ENCODE results near the gene PITPNC1.
"Not testable (repeated sequence)": the region's sequence is repeated elsewhere in the genome, so short reads cannot be mapped to it uniquely, and the experiment has no call there.

The PITPNC1 gene

DNA sequence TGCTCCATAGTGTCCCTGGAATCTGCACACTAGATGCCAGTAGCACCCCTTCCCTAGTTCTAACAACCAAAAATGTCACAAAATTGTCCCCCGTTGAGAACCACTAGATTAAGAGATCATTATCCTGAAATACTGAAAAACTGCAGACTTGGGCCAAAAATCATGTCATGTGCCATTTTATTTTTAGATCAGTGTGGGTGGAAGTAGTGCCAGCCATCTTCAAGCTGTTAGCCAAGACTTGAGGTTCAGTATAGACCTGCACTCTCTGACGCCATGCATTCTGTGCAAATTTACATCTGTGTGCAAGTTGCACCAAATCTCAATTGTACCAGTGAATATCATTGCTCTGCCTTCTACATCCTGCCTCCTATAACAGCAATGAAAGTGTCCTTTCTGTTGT is 309.2 kb downstream of the PITPNC1 start:
- no peak for DNase-seq (ENCODE audit: low read depth)

DNA sequence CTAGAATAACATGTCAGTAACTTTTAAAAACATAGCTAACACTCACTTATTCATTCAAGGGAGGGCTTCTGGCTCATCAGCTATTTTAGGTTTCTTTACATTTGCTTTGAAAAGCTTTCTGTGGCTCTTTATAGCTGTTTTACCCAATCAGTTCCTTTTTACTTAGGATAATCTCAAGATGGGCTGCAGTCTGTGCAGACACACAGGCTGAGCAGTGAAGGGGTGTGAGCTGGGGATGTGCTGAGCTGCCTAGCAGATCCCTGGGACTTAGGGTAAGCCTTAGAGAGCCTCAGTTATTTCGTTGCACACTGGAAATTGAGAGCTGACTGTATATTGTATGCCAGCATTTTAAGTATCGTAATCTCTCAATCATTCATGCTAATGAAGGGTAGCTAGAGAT is 310.4 kb downstream of the PITPNC1 start:
- no peak for DNase-seq (ENCODE audit: low read depth)

DNA sequence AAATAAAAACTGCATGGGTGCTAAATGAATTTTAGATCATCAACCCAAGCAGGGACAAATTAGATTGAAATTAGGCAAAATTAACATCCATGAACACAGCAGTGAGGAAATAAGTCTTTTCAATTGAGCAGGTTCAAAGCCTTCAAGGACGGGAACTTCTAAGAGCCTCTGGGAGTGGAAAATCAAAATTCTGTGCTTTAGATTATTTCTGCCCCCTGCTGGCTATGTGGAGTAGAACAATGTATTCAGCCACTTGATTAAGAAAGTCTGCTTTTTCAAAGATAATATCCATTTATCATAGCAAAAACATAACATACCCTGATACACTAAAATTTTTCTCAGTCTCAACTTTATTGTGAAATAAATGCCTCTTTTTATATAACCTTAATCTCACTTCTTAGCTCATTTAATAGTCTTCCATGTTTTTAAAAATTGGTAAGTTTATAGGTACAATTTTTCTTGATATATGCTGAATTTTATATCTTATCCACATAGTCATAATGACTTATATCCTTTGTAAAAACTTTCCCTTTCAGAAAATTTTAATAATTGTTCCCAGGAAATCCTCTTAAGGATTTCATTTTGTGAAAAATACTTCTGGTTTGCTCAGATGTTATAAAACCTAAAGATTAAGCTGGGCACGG is 312.6 kb downstream of the PITPNC1 start:
- DNase-seq (ENCODE audit: low read depth): peak; percentile 59

DNA sequence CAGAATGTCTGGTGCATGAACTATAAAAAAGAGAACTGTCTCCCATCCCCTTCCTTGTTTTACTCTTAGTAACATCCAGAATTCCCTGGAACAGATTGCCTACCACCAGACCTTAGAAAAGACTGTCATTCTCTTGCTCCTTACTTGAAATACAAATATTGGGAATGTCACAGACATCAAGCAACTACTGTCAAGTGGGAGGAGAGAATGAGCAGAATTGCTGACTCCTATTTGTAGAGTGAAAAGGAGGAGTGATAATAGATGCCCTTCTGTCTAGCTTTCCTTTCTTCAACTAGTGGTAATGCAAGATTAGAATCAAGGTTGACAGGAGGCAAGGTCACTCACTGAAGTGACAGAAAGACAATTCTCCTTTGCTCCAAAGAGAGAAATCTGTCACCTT is 316.7 kb downstream of the PITPNC1 start:
- DNase-seq (ENCODE audit: low read depth): no peak

DNA sequence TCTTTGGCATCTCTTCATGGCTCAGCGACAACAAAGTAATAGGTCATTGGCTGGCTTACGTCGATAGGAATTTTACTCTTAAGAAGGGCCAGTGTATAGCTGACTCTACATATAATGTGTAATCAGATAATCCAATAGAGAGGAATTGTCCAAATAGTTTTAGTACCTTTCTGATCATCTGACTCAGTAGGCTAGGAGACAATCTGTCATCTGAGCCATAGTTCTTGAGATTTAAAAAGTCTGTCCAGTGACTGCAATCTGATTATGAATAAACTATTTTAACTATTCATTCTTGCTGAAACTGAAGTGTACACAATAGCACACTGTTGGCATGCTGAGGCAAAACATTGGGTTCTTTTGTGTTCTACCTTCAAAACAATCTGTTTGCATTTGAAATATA is 319.3 kb downstream of the PITPNC1 start:
- DNase-seq (ENCODE audit: low read depth): peak; percentile 8

DNA sequence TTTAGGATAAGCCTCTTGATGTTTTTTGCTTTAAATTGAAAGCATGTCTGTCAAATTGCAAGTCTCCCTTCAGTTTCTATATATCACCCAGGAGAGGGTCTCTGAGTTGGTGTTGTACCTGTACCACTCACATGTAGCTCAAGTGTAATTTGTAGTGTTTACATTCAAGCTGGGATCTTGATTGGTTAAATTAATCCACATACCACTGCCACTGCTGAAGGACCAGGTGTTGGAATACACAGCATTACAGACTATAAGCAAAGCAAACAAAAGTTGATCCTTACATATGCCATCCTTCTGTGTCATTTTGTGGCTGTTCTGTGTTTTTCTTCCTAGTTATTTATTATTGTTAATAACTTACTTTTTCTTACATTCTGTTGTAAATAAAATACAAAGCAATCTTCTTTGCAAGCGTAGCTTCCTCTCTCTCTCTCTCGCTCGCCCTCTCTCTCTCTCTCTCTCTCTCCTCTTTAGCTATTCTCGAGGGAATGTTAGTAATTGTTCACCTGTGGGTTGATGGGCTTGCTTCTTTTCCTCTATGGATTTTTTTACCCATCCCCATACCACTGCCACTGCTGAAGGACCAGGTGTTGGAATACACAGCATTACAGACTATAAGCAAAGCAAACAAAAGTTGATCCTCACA is 319.9 kb downstream of the PITPNC1 start:
- DNase-seq (ENCODE audit: low read depth): no peak

DNA sequence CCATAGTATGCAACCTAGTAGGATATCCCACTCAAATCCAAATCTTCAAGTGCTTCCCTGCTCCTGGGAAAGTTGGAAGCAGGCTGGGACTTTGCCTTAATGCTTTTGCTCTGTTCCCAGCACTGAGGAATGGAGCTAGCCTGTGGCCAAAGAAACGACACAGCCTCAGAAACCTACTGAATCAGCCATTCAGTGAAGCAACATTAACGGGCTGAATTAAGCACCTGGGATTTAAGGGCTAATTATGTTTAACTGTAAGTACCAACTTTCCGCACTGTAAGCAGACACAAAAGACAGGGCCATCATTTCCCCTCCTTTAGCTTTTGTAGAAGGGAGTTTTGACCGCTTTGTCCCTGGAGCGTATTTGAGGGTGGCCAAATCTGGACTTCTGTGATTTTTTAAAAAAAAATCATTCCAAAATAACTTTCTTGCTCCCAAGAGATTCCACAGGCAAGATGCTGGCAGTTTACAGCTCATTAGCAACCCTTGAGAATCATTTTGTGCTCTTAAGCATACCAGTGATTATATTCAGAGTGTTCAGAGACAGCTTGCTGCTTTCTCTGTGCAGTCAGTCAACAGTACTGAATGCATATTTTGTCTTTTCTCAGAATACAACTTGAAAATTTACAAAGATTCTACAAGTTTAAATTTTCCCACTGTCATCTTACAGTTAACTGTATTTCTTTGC is 323.1 kb downstream of the PITPNC1 start:
- DNase-seq (ENCODE audit: low read depth): no peak

DNA sequence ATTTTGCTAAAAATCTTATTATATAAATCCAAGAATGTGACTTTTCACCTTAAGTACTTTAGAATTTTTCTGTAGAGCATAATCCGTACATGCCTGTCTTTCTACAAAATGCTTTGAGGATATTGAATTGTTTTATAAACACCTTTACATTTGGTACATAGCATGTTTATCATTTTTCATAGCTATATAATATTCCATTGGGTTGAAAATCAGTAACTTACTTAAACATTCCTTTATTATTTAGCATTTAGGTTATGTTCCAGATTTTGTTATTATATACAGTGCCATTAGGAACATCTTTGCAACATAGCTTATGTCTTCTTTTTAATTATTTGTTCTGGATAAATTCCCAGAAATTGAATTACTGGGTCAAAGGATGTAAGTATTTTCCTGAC is 323.6 kb downstream of the PITPNC1 start:
- no peak for DNase-seq (ENCODE audit: low read depth)

DNA sequence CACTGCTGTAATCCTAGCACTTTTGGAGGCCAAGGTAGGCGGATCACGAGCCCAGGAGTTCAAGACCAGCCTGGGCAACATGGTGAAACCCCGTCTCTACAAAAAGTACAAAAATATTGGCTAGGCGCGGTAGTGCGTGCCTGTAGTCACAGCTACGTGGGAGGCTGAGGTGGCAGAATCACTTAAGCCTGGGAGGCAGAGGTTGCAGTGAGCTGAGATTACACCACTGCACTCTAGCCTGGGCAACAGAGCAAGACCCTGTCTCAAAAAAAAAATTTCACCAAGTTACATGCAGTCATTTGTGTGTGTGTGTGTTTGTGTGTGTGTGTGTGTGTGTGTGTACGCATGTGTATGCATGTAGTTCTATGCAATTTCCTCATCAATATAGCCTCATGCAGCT is 325.8 kb downstream of the PITPNC1 start:
- not testable (repeated sequence) for DNase-seq (ENCODE audit: low read depth)

DNA sequence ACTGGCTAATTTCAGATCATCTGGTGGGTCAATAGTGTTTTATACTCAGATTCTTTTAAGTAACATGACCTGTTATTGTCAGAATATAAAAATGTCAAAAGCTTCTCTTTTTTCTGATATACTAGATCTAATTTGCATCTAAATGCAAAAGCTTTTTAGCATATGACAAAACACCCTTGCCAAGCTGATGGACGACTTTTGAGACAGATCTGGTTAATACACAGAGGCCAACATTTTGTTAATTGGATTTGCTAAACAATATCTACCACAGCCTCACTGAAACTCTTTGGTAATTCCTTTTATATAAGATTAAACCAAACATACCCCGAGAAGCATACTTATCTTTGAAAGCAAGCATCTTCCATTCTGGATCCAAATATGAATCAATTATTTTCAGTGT is 330.4 kb downstream of the PITPNC1 start:
- no peak for DNase-seq (ENCODE audit: low read depth)

DNA sequence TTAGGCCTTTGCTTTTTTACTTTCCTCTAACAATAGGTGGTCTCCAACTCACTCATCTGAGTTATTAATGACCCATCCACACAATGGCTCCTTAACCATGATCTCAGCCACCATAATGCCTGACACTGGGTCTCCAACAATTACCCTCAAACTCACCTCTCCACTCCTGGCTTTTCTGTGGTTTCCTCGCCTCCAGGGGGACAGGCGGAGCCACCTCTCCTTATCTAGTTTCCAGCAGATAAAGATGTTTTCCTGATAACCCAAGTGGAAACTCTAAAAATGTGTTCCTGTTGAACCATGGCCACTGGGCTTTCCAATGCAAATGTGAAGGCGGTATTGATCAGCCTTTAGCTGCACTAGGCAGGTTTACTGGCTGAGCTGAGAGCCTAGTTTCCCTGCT is 331.3 kb downstream of the PITPNC1 start:
- no peak for DNase-seq (ENCODE audit: low read depth)

DNA sequence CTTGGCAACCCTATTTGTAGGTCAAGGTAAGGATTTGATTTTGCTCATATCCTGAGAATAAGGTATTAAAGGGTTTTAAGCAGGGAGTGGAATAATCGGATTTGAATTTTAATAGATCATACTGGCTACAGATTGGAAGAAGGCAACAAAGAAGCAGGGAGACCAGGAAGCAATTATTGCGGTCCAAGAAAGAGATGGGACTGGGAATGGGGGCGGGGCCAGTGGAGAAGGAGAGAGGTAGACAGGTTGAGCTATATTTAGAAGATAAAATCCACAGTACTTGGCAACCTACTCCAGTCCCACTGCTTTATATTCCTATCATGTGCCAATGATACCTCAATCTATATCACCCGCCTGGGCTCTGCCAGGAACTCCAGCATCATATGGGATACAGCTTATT is 334.8 kb downstream of the PITPNC1 start:
- DNase-seq (ENCODE audit: low read depth): no peak

DNA sequence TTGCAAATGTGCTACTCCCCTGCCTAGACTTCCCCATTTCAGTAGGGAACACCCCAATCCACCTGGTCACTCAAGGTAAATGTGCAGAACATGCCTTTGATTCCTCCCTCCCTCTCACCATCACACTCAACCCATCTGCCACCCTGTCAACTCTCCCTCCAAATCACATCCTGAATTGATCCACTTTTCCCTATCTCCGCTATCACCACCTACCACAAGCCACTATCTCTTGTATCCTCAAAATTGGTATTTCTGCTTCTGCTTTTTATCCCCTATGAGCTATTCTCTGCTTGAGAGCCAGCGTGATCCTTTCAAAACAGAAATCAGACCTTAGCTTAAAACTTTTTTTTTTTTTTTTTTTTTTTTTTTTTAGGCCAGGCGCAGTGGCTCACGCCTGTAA is 335.3 kb downstream of the PITPNC1 start:
- no peak for DNase-seq (ENCODE audit: low read depth)

DNA sequence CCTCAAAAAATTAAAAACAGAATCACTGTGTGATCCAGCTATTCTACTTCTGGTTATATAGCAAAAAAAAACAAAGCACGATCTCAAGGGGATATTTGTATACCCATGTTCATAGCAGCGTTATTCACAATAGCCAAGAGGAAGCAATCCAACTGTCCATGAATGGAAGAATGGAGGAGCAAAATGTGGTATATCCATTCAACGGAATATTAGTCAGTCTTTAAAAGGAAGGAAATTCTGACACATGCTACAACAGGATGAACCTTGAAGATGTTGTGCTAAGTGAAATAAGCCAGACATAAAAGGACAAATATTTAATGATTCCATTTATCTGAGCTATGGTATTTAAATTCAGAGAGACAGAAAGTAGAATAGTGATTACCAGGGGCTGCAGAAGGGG is 336.1 kb downstream of the PITPNC1 start:
- no peak for DNase-seq (ENCODE audit: low read depth)

DNA sequence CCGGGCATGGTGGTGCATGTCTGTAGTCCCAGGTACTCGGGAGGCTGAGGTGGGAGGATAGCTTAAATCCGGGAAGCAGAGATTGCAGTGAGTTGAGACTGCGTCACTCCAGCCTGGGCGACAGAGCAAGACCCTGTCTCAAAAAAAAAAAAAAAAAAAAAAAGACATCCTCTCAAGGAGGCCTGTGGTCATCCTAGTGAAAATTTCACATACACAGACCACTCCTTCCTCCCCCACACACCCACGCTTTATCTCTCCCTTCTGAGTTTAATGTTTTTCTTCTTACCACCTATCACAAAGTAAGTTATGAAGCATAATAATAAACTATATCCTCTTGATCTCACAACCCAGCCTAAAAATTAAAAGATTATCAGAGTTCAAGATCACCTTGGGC is 339.3 kb downstream of the PITPNC1 start:
- DNase-seq (ENCODE audit: low read depth): no peak

DNA sequence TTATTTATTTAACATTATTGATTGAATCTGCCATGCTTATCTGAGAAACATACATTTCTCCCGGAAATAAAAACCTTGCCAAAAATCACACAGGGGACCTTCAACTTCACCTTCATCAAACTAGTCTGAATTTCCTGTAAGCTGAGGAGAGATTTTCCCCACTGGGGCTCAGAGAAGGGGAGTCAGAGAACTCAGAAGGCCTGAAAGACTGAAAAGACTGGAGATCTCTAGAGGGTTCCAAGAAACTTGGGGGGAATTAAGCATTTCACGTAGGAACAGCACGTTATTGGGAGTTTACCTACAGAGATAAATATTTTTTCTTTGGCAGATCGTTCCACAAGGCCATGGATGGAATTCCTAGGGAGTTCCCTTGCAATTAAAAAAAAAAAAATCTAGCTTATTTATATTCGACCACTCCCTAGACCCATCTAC is 340.1 kb downstream of the PITPNC1 start:
- no peak for DNase-seq (ENCODE audit: low read depth)

DNA sequence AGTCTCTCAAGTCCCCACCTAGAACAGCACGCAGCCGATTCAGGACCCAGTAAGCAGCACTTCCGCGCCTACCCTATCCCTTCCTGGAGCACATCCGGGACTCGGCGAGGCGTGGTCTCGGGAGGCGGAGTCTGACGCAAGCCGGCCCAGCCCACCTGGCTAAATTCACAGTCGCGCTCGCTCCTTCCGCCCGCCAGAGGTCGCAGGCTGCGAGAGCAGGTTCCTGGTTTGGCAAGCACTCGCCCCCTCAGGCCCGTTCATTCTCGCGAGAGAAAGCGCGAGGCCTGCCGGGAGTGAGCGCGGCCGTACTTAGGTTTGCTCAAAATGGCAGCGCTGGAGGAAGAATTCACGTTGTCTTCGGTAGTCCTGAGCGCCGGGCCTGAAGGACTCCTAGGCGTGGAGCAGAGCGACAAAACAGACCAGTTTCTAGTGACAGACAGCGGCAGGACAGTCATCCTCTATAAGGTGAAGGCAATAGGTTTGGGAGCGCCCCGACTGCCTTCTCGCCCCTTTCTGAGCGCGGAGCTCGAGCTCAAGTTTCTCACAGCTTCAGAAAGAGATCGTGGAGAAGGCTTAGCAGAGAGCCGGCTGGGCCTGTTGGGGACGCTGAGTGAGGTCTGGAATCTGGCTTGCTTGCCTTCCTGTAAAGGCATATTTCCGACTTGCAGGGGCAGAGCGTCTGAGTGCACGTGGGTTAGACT is 340.7 kb downstream of the PITPNC1 start, which contains the start of gene NOL11:
TSS of gene NOL11 (plus strand) at position 313 of the 701 bp plus-strand sequence. CDS start at position 325, 12 bp downstream.
- peak; percentile 98 for DNase-seq (ENCODE audit: low read depth)

DNA sequence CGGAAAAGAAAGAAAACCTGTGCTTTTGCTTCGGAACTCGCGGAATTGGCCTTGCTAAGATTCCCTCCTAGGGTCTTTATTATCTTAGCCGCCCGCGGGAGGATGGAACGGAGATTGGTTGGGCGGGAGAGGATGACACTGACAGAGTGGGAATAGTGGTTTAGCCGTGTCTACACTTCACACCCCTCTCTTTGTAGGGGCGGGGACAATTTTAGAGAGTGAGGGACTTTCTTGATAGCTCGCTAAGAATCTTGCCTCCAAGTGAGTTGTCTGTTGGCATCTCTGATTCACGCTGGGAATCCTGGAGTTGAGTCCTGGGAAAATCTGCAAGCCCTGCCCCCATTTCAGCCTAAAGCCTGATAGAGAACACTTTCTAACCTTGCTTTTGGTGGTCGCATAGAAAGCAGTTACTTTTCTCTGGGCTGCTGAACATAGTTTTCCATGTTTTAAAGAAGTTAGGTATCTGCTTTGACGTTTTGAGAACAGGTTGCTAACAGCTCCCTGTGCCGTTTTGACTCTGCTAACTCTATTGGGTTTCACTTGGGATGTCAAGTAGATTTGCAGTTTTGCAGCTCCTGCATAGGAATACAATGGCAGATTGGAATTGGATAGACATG is 341.4 kb downstream of the PITPNC1 start:
- no peak for DNase-seq (ENCODE audit: low read depth)

DNA sequence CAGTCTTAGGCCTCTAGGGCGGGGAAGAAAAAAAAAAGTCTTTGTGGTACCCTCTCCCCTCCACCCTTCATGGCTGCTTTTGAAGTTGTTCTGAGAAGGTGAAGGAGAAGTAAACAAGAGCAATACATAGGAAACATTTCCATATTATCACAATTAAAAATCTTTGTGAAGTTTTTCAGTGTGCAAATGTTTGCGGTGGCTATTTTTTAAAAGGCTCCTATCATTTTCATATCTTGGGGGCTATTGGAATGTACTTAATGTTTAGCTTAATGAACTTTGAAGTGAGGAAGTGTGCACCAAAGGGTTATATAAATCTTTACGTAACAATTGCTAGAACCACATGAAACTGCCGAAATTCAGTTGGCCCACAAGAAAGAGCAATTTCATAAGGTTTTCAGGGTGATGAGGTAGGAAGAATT is 348.3 kb downstream of the PITPNC1 start:
- DNase-seq (ENCODE audit: low read depth): no peak

DNA sequence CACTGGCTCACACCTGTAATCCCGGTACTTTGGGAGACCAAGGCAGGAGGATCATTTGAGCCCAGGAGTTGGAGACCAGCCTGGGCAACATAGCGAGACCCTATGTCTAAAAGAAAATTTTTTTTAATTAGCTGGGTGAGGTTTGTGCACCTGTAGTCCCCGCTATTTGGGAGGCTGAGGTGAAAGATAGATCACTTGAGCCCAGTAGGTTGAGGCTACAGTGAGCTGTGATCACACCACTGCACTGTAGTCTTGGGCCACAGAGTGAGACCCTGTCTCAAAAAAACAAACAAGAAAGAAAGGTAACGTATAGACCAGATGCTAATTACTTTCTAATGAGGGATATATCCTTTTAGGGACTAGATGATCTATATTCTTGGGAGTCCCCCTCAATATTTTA is 348.7 kb downstream of the PITPNC1 start:
- no peak for DNase-seq (ENCODE audit: low read depth)

DNA sequence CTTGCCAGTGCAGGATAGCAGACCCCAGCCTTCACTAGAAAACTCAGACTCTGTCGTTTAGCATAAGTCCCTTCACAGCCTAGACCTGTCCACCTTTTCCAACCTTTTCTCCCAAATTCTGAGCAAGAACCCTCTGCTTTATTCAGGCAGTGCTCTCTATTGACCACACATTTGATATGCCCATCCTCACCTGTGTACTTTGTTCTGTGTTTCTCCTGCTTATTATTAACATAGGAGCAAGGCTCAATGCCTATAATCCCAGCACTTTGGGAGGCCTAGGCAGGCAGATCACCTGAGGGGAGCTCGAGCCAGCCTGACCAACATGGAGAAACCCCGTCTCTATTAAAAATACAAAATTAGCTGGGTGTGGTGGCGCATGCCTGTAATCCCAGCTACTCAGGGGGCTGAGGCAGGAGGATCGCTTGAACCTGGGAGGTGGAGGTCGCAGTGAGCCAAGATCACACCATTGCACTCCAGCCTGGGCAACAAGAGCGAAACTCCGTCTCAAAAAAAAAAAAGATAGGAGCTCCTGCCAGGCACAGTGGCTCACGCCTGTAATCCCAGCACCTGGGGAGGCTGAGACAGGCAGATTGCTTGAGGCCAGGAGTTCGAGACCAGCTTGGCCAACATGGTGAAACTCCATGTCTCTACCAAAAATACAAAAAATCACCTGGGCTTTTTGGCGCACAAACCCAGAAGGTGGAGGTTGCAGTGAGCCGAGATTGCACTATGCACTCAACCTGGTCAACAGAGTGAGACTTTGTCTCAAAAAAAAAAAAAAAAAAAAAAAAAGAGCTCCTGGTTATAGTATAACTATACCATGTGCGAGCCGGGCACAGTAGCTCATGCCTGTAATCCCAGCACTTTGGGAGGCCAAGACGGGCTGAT is 350.3 kb downstream of the PITPNC1 start:
- DNase-seq (ENCODE audit: low read depth): not testable (repeated sequence)

All from fibroblast of gingiva (primary cell).